A549 (cell line): ENCODE results near the gene ADCY2. TPM values are rescaled to one million over a fixed set of nuclear protein-coding genes. Genes with fewer than 3 reads are reported as not detected.

Experiments used
- ATAC-seq, 2 experiments: fragments of 200-7000 bp in 1 of 2; fragments of >200 bp in 1 of 2; cut with Nextera tagmentation in 1 of 2; cut with Tn5 transposase in 1 of 2; 3 replicates each; pipeline versions ENCODE4 v1.8.0 to v1.9.1; 2018 to 2020; ENCODE audit warnings: mild to moderate bottlenecking in 1 of 2, moderate library complexity in 1 of 2
- CTCF ChIA-PET: fragments of 300-600 bp; sonication (Branson Sonifier 250); formaldehyde crosslinking; extraction: SDS; loops from one replicate; lab custom pipeline; 2021; ENCODE audit warnings: antibody characterized with exemption, inconsistent platforms; lab: Yijun Ruan, JAX
- POLR2A ChIA-PET: fragments of 350-600 bp; formaldehyde crosslinking; extraction: SDS; loops from one replicate; lab custom pipeline; 2021; ENCODE audit warnings: antibody characterized with exemption, inconsistent platforms; lab: Yijun Ruan, JAX
- DNase-seq, 2 experiments: peaks; one replicate each; pipeline versions ENCODE4 v3.0.0 to v3.0.0-alpha.2; 2011 to 2016; ENCODE audit warnings: low read depth in 1 of 2, low spot score in 1 of 2
- FAIRE-seq: peaks from 2 replicates; lab custom pipeline; 2011; peaks lifted over from hg19 to GRCh38; lab: Jason Lieb, UNC
- H3K27ac ChIP-seq, 2 experiments: fragments of >200 bp; sonication (Bioruptor Twin); formaldehyde crosslinking; 3 replicates each; pipeline ENCODE4 v1.5.1; 2016 to 2017
- H3K4me1 ChIP-seq: fragments of >200 bp; sonication (Bioruptor Twin); formaldehyde crosslinking; 3 replicates; pipeline ENCODE4 v1.6.1; 2016
- H3K4me2 ChIP-seq: fragments of >200 bp; sonication (Bioruptor Twin); formaldehyde crosslinking; 3 replicates; pipeline ENCODE4 v1.6.1; 2016
- H3K4me3 ChIP-seq: fragments of >200 bp; sonication (Bioruptor Twin); formaldehyde crosslinking; 3 replicates; pipeline ENCODE4 v1.5.1; 2016
- H3K9me3 ChIP-seq: fragments of >200 bp; sonication (Bioruptor Twin); formaldehyde crosslinking; 3 replicates; pipeline ENCODE4 v1.6.1; 2016
- CEBPB ChIP-seq, 2 experiments: fragments of >200 bp in 1 of 2; sonication (Bioruptor Twin) in 1 of 2; formaldehyde crosslinking in 1 of 2; IDR thresholded peaks; 2 replicates each; pipeline ENCODE4 v1.6.1; 2012 to 2016
- CHD2 ChIP-seq: fragments of 150-350 bp; IDR thresholded peaks from 2 replicates; pipeline ENCODE4 v1.6.1; 2014; ENCODE audit warnings: low read length; ENCODE audit not compliant: partially characterized antibody
- CHD4 ChIP-seq: fragments of 200-600 bp; sonication (generic); IDR thresholded peaks from 2 replicates; pipeline ENCODE4 v1.6.1; 2016; ENCODE audit warnings: antibody characterized with exemption, mild to moderate bottlenecking, borderline replicate concordance
- EHF ChIP-seq: fragments of 250-450 bp; sonication (Bioruptor Pico); IDR thresholded peaks from 2 replicates; pipeline ENCODE4 v1.5.0; 2020; ENCODE audit warnings: mild to moderate bottlenecking
- ESRRA ChIP-seq: fragments of 150-350 bp; IDR thresholded peaks from 2 replicates; pipeline ENCODE4 v1.6.1; 2014; ENCODE audit warnings: mild to moderate bottlenecking, low read length, borderline replicate concordance
- FOSB ChIP-seq: fragments of 250-450 bp; sonication (Bioruptor Pico); IDR thresholded peaks from 2 replicates; pipeline ENCODE4 v1.5.0; 2020; ENCODE audit warnings: mild to moderate bottlenecking, moderate library complexity
- FOXS1 ChIP-seq: fragments of 250-450 bp; sonication (Bioruptor Pico); IDR thresholded peaks from 2 replicates; pipeline ENCODE4 v1.5.0; 2020; ENCODE audit warnings: mild to moderate bottlenecking, moderate library complexity
- GATA3 ChIP-seq: IDR thresholded peaks from 2 replicates; pipeline ENCODE4 v1.6.1; 2012; ENCODE audit warnings: borderline replicate concordance
- HOXB5 ChIP-seq: fragments of 250-450 bp; sonication (Bioruptor Pico); IDR thresholded peaks from 2 replicates; pipeline ENCODE4 v1.5.0; 2020; ENCODE audit warnings: mild to moderate bottlenecking, moderate library complexity
- JUNB ChIP-seq: fragments of >200 bp; sonication (Bioruptor Twin); formaldehyde crosslinking; IDR thresholded peaks from 2 replicates; pipeline ENCODE4 v1.6.1; 2016
- KDM1A ChIP-seq: fragments of 200-600 bp; sonication (generic); IDR thresholded peaks from 2 replicates; pipeline ENCODE4 v1.6.1; 2016; ENCODE audit warnings: low read depth, mild to moderate bottlenecking
- KDM5A ChIP-seq: fragments of 200-600 bp; sonication (generic); IDR thresholded peaks from 2 replicates; pipeline ENCODE4 v1.6.1; 2016; ENCODE audit warnings: antibody characterized with exemption, mild to moderate bottlenecking
- NFE2L2 ChIP-seq: fragments of 150-350 bp; conservative IDR thresholded peaks from 2 replicates; pipeline ENCODE4 v1.6.1; 2014; ENCODE audit warnings: low read length
- NPAS2 ChIP-seq: fragments of 250-450 bp; sonication (Bioruptor Pico); IDR thresholded peaks from 2 replicates; pipeline ENCODE4 v1.8.0; 2022; ENCODE audit warnings: mild to moderate bottlenecking, moderate library complexity, borderline replicate concordance
- PHF8 ChIP-seq: fragments of 200-600 bp; sonication (generic); IDR thresholded peaks from 2 replicates; pipeline ENCODE4 v1.6.1; 2016; ENCODE audit warnings: low read depth, mild to moderate bottlenecking, antibody characterized with exemption, moderate library complexity, borderline replicate concordance
- RAD21 ChIP-seq, 2 experiments: fragments of >200 bp in 1 of 2; sonication (Bioruptor Twin) in 1 of 2; formaldehyde crosslinking in 1 of 2; IDR thresholded peaks in 1 of 2; conservative IDR thresholded peaks in 1 of 2; 2 replicates in 1 of 2; 3 replicates in 1 of 2; pipeline ENCODE4 v1.6.1; 2012 to 2018; ENCODE audit warnings: inconsistent platforms in 1 of 2
- RCOR1 ChIP-seq: fragments of 150-350 bp; IDR thresholded peaks from 2 replicates; pipeline ENCODE4 v1.6.1; 2014; ENCODE audit warnings: antibody characterized with exemption, low read length, low read depth
- RNF2 ChIP-seq: fragments of 200-600 bp; sonication (generic); IDR thresholded peaks from 2 replicates; pipeline ENCODE4 v1.6.1; 2016; ENCODE audit warnings: low read depth, mild to moderate bottlenecking, antibody characterized with exemption, moderate library complexity, borderline replicate concordance
- SMC3 ChIP-seq: fragments of >200 bp; sonication (Bioruptor Twin); formaldehyde crosslinking; IDR thresholded peaks from 3 replicates; pipeline ENCODE4 v1.6.1; 2018; ENCODE audit warnings: inconsistent platforms
- SREBF2 ChIP-seq: fragments of 450-650 bp; IDR thresholded peaks from 2 replicates; pipeline ENCODE4 v1.6.1; 2014; ENCODE audit warnings: mild to moderate bottlenecking, moderate library complexity
- TP53 ChIP-seq: fragments of 250-450 bp; sonication (Bioruptor Pico); IDR thresholded peaks from 2 replicates; pipeline ENCODE4 v1.5.0; 2021; ENCODE audit warnings: mild to moderate bottlenecking, moderate library complexity
- WGBS: methylation state at CpG from one replicate; pipeline ENCODE4 v1.1.6; 2017; ENCODE audit errors: missing lambda C conversion rate; 5-methylcytosine and 5-hydroxymethylcytosine counted together
- polyA plus RNA-seq, 4 experiments: library from polyadenylated mRNA; depleted of rRNA in 3 of 4; stranded (reverse); fragments of >200 nt; fragmentation: RNase III in 1 of 4; extraction: RNeasy Plus Mini Kit Qiagen cat#74134 plus additional on column Dnase treatment in 1 of 4; gene quantifications; 2 replicates in 3 of 4; 3 replicates in 1 of 4; pipeline ENCODE4 v1.2.3, GENCODE V29; 2011 to 2017
- TF ChIP-seq, protein P1 (sequence below): fragments of 150-350 bp; IDR thresholded peaks from 2 replicates; pipeline ENCODE4 v1.6.1; 2014; ENCODE audit warnings: low read depth, mild to moderate bottlenecking, low read length
- TF ChIP-seq, protein P2 (sequence below): IDR thresholded peaks from 2 replicates; pipeline ENCODE4 v1.6.1; 2012
- TF ChIP-seq, protein P3 (sequence below): fragments of 250-450 bp; sonication (Bioruptor Pico); IDR thresholded peaks from 2 replicates; pipeline ENCODE4 v1.5.0; 2021; ENCODE audit warnings: mild to moderate bottlenecking, moderate library complexity, borderline replicate concordance
- TF ChIP-seq, protein P4 (sequence below): IDR thresholded peaks from 2 replicates; pipeline ENCODE4 v1.6.1; 2012; ENCODE audit warnings: low read depth, borderline replicate concordance
- TF ChIP-seq, protein P5 (sequence below): fragments of 200-600 bp; sonication (generic); IDR thresholded peaks from 2 replicates; pipeline ENCODE4 v1.6.1; 2016; ENCODE audit warnings: antibody characterized with exemption, mild to moderate bottlenecking, moderate library complexity
- TF ChIP-seq, protein P6 (sequence below): fragments of >200 bp; sonication (Bioruptor Twin); formaldehyde crosslinking; IDR thresholded peaks from 2 replicates; pipeline ENCODE4 v1.6.1; 2016

The ADCY2 gene
- polyA plus RNA-seq, 2 of the 4 experiments (the other 2 are of a cell fraction): not detected

DNA sequence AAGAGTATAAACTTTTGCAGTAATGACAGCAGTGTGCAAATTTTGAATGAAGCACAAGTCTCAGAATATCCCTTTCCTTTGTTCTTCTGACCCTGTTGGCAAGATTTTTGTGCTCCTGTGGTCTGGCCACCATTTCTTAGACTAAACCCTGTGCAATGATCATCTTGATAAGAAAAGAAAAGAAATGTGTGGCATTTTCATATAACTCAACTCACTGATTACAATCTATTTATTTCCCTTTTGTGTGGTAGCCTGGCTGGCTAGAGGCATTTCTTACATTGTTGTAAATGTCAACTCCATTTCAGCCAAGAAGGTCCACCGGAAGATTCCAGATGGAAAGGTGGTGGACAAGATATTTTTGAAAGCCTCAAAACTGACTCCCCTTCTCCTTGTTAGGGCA lies 41.9 kb downstream of the ADCY2 start:
- WGBS: 24% methylated on average over 1 of the region's 1 CpG
- ATAC-seq (no peak), DNase-seq (no peak), FAIRE-seq (no peak)
- ChIA-PET POLR2A (no interaction called here), CTCF (no interaction called here)
- H3K4me1 ChIP-seq: no peaks in the 10 kb centered on the region
- H3K9me3 ChIP-seq: no peaks in the 10 kb centered on the region; the same call in 2 of the 3 replicates
- H3K4me2 ChIP-seq: no peak overlapping the region
- no peak overlapping the region for H3K27ac ChIP-seq
- TF ChIP-seq, protein P1, sequence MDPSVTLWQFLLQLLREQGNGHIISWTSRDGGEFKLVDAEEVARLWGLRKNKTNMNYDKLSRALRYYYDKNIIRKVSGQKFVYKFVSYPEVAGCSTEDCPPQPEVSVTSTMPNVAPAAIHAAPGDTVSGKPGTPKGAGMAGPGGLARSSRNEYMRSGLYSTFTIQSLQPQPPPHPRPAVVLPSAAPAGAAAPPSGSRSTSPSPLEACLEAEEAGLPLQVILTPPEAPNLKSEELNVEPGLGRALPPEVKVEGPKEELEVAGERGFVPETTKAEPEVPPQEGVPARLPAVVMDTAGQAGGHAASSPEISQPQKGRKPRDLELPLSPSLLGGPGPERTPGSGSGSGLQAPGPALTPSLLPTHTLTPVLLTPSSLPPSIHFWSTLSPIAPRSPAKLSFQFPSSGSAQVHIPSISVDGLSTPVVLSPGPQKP: no peak
- TF ChIP-seq, protein P2, sequence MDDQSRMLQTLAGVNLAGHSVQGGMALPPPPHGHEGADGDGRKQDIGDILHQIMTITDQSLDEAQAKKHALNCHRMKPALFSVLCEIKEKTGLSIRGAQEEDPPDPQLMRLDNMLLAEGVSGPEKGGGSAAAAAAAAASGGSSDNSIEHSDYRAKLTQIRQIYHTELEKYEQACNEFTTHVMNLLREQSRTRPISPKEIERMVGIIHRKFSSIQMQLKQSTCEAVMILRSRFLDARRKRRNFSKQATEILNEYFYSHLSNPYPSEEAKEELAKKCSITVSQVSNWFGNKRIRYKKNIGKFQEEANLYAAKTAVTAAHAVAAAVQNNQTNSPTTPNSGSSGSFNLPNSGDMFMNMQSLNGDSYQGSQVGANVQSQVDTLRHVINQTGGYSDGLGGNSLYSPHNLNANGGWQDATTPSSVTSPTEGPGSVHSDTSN: no peak
- TF ChIP-seq TP53 (CRISPR knock-in tag) (no peak), CEBPB (IDR thresholded peaks at IDR 0.05) (no peak), SREBF2 (no peak), RAD21 (conservative IDR thresholded peaks at IDR 0.05 in 1 of 2, IDR thresholded peaks at IDR 0.05 in 1 of 2) (no peak), FOSB (CRISPR knock-in tag) (no peak), KDM5A (no peak), CHD4 (no peak), RNF2 (no peak), HOXB5 (no peak), RCOR1 (no peak)
- TF ChIP-seq, protein P3, sequence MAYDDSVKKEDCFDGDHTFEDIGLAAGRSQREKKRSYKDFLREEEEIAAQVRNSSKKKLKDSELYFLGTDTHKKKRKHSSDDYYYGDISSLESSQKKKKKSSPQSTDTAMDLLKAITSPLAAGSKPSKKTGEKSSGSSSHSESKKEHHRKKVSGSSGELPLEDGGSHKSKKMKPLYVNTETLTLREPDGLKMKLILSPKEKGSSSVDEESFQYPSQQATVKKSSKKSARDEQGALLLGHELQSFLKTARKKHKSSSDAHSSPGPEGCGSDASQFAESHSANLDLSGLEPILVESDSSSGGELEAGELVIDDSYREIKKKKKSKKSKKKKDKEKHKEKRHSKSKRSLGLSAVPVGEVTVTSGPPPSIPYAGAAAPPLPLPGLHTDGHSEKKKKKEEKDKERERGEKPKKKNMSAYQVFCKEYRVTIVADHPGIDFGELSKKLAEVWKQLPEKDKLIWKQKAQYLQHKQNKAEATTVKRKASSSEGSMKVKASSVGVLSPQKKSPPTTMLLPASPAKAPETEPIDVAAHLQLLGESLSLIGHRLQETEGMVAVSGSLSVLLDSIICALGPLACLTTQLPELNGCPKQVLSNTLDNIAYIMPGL (CRISPR knock-in tag): no peak
- H3K4me3 ChIP-seq: no peak overlapping the region

DNA sequence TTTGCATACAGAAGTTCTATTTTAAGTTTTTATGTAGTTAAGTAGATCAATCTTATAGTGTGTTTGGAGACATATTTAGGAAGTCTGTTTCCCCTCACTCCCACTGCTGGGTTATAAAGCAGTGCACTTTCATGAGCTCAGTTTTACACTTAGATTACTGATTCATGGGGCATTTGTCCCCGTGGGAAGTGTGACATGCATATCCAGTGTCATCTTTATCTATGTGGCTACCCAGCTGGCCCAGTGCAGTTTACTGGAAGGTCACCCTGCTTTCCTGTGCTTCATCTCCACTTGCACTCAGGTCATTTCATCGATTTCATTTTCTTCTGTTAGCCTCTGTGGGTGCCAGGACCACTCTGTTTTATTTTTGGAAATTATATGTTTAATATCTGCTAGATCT lies 49.1 kb downstream of the ADCY2 start:
- ATAC-seq: no peak
- Histone ChIP-seq H3K4me1 (no peaks in the 10 kb centered on the region), H3K9me3 (no peaks in the 10 kb centered on the region), H3K4me3 (no peak overlapping the region), H3K4me2 (no peak overlapping the region)
- ChIA-PET POLR2A (no interaction called here), CTCF (no interaction called here)
- no peak for FAIRE-seq
- TF ChIP-seq KDM1A: no peak
- TF ChIP-seq NPAS2 (CRISPR knock-in tag): no peak
- no peak for TF ChIP-seq CHD2
- TF ChIP-seq CHD4: no peak
- no peak for TF ChIP-seq NFE2L2
- TF ChIP-seq ESRRA: no peak
- no peak for TF ChIP-seq SMC3
- TF ChIP-seq TP53 (CRISPR knock-in tag): no peak
- TF ChIP-seq, all 56 proteins: peak for 0
- H3K27ac ChIP-seq: no peak overlapping the region
- WGBS: 2% methylated on average over 2 of the region's 2 CpGs
- DNase-seq: no peak

DNA sequence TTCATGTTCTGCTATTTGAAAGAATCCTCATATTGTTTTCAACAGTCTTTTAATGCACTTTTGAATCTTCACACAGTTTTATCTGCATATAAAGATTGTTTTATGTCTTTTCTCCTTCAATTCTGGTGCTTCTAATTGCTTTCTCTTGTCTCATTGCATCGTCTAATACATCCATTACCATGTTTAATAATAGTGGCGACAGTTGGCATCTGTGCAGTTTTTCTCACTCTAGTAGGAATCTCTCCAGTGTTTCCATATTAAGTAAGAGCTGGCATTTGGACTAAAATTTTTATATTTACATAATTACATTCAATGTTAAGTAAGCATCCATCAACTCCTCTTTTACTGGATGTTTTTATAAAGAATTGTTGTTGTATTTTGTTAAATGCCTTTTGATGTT lies 49.9 kb downstream of the ADCY2 start:
- ATAC-seq (no peak), FAIRE-seq (no peak), DNase-seq (no peak)
- H3K4me3 ChIP-seq: no peak overlapping the region
- no peak overlapping the region for H3K27ac ChIP-seq
- 8% methylated on average over 2 of the region's 2 CpGs for WGBS
- H3K4me1 ChIP-seq: no peaks in the 10 kb centered on the region
- POLR2A ChIA-PET: no interaction called here
- H3K9me3 ChIP-seq: no peaks in the 10 kb centered on the region
- CTCF ChIA-PET: no interaction called here
- no peak overlapping the region for H3K4me2 ChIP-seq
- TF ChIP-seq FOXS1 (CRISPR knock-in tag): no peak
- TF ChIP-seq RCOR1: no peak
- TF ChIP-seq JUNB: no peak
- TF ChIP-seq, protein P4, sequence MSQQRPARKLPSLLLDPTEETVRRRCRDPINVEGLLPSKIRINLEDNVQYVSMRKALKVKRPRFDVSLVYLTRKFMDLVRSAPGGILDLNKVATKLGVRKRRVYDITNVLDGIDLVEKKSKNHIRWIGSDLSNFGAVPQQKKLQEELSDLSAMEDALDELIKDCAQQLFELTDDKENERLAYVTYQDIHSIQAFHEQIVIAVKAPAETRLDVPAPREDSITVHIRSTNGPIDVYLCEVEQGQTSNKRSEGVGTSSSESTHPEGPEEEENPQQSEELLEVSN: no peak
- no peak for TF ChIP-seq EHF (CRISPR knock-in tag)
- TF ChIP-seq SREBF2: no peak
- no peak for TF ChIP-seq KDM5A
- no peak for TF ChIP-seq PHF8
- TF ChIP-seq, protein P5, sequence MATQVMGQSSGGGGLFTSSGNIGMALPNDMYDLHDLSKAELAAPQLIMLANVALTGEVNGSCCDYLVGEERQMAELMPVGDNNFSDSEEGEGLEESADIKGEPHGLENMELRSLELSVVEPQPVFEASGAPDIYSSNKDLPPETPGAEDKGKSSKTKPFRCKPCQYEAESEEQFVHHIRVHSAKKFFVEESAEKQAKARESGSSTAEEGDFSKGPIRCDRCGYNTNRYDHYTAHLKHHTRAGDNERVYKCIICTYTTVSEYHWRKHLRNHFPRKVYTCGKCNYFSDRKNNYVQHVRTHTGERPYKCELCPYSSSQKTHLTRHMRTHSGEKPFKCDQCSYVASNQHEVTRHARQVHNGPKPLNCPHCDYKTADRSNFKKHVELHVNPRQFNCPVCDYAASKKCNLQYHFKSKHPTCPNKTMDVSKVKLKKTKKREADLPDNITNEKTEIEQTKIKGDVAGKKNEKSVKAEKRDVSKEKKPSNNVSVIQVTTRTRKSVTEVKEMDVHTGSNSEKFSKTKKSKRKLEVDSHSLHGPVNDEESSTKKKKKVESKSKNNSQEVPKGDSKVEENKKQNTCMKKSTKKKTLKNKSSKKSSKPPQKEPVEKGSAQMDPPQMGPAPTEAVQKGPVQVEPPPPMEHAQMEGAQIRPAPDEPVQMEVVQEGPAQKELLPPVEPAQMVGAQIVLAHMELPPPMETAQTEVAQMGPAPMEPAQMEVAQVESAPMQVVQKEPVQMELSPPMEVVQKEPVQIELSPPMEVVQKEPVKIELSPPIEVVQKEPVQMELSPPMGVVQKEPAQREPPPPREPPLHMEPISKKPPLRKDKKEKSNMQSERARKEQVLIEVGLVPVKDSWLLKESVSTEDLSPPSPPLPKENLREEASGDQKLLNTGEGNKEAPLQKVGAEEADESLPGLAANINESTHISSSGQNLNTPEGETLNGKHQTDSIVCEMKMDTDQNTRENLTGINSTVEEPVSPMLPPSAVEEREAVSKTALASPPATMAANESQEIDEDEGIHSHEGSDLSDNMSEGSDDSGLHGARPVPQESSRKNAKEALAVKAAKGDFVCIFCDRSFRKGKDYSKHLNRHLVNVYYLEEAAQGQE: no peak
- TF ChIP-seq, protein P6, sequence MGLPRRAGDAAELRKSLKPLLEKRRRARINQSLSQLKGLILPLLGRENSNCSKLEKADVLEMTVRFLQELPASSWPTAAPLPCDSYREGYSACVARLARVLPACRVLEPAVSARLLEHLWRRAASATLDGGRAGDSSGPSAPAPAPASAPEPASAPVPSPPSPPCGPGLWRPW: no peak
- no peak for TF ChIP-seq FOSB (CRISPR knock-in tag)
- no peak for TF ChIP-seq GATA3
